ENCODE measurements around the gene MAP3K4.

- no peak for TF ChIP-seq POLR2A (IDR thresholded peaks at IDR 0.05)
- no peak for TF ChIP-seq CTCF (IDR thresholded peaks at IDR 0.05)
Observed at GRCh38 chr6:161143663-161144430, 152.3 kb downstream of the MAP3K4 start.

Data from lower leg skin (tissue), 3 donors.